Measurements from ENCODE around the gene RGS17. TPM values are rescaled to one million over a fixed set of nuclear protein-coding genes. Genes with fewer than 3 reads are reported as not detected.

Gene RGS17
- total RNA-seq, 1 experiment from 2014 or later = 3.2 TPM

DNA sequence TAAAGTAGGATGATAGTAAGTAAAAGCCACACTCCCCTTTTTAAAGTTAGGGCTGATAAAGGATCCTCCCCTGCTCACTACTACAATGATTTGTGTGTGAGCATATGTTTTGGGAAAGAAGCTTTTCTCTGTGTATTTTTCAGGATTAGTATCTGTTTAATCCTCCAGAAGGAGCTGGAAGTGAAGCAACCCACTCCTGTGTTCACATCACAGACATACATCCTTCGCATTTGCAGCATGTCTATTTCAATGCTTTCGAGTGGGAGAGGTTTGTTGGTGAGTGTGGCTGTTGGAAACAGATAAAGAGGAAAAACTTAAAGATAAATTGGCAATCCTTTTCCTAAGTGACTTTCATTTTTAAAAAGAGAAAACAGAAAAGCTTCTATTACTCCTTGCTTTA lies 31.6 kb upstream of the RGS17 start:
- no peak overlapping the region for H3K23ac ChIP-seq (ENCODE audit: insufficient read length, low read depth, low read length)
- H2BK5ac ChIP-seq (ENCODE audit: insufficient read length, low read length) = no peak overlapping the region
- no peak overlapping the region for H2AK5ac ChIP-seq (ENCODE audit: insufficient read length, low read length)
- no peak overlapping the region for H3K27ac Mint-ChIP-seq
- H3K23me2 ChIP-seq (ENCODE audit: insufficient read length, low read depth, low read length, poor library complexity, severe bottlenecking) = no peaks in the 10 kb centered on the region
- no peaks in the 10 kb centered on the region for H4K20me1 ChIP-seq (ENCODE audit: control insufficient read depth, insufficient read depth, insufficient read length)
- no peak overlapping the region for H4K5ac ChIP-seq (ENCODE audit: insufficient read length, low read depth, low read length)
- H3K36me3 Mint-ChIP-seq (ENCODE audit: insufficient read depth in 1 of 3, low read depth in 3 of 3) = no peaks in the 10 kb centered on the region
- no peak overlapping the region for H4K8ac ChIP-seq (replicated peaks; ENCODE audit: insufficient read length, low read depth, low read length)
- H3K27ac ChIP-seq (ENCODE audit: insufficient read length, low read depth, low read length) = no peak overlapping the region
- H4K91ac ChIP-seq (ENCODE audit: insufficient read length, low read depth, low read length) = no peak overlapping the region
- H2BK15ac ChIP-seq (ENCODE audit: low read depth, low read length) = no peak overlapping the region
- H2BK12ac ChIP-seq (ENCODE audit: insufficient read length, low read depth, low read length) = no peak overlapping the region
- no peaks in the 10 kb centered on the region for H3K27me3 Mint-ChIP-seq (ENCODE audit: low read depth)
- H3K9me3 Mint-ChIP-seq = no peaks in the 10 kb centered on the region; a peak in 2 of 5 replicates
- H3K79me2 ChIP-seq (ENCODE audit: insufficient read depth, low read length) = no peaks in the 10 kb centered on the region
- WGBS (ENCODE audit: extremely low coverage, insufficient read length, low lambda C conversion rate) = no CpG with 5 or more reads among the region's 2 CpGs
- H3K56ac ChIP-seq (ENCODE audit: insufficient read length, low read depth, low read length) = no peak overlapping the region
- H3K27me3 ChIP-seq (ENCODE audit: insufficient read depth, low read length) = no peaks in the 10 kb centered on the region
- H2BK20ac ChIP-seq (ENCODE audit: low read depth, low read length, poor library complexity, severe bottlenecking) = no peak overlapping the region
- no peak overlapping the region for H2AFZ ChIP-seq (ENCODE audit: low read length)
- no peak overlapping the region for H3K4me3 Mint-ChIP-seq
- H2BK120ac ChIP-seq (ENCODE audit: low read depth, low read length, poor library complexity, severe bottlenecking) = no peak overlapping the region
- no peak for DNase-seq
- no peak overlapping the region for H3K14ac ChIP-seq (ENCODE audit: insufficient read depth, low read length)
- no peaks in the 10 kb centered on the region for H3K4me1 Mint-ChIP-seq
- no peaks in the 10 kb centered on the region for H3K79me1 ChIP-seq (ENCODE audit: insufficient read depth, low read depth, low read length, poor library complexity, severe bottlenecking)
- H3K4me1 ChIP-seq (ENCODE audit: insufficient read depth, low read length) = no peaks in the 10 kb centered on the region; the same call in 1 of the 2 replicates
- H3K4ac ChIP-seq (ENCODE audit: low read depth, low read length) = no peak overlapping the region
- no peak overlapping the region for H3K9ac ChIP-seq (ENCODE audit: extremely low read depth, insufficient read length, low read length)
- no peak overlapping the region for H3K4me2 ChIP-seq (ENCODE audit: insufficient read depth, insufficient read length, low read length)
- H3K9me3 ChIP-seq (ENCODE audit: control insufficient read depth, low read depth, low read length) = no peaks in the 10 kb centered on the region
- no peak overlapping the region for H3K18ac ChIP-seq (ENCODE audit: insufficient read length, low read depth, low read length)
- TF ChIP-seq, protein P1, sequence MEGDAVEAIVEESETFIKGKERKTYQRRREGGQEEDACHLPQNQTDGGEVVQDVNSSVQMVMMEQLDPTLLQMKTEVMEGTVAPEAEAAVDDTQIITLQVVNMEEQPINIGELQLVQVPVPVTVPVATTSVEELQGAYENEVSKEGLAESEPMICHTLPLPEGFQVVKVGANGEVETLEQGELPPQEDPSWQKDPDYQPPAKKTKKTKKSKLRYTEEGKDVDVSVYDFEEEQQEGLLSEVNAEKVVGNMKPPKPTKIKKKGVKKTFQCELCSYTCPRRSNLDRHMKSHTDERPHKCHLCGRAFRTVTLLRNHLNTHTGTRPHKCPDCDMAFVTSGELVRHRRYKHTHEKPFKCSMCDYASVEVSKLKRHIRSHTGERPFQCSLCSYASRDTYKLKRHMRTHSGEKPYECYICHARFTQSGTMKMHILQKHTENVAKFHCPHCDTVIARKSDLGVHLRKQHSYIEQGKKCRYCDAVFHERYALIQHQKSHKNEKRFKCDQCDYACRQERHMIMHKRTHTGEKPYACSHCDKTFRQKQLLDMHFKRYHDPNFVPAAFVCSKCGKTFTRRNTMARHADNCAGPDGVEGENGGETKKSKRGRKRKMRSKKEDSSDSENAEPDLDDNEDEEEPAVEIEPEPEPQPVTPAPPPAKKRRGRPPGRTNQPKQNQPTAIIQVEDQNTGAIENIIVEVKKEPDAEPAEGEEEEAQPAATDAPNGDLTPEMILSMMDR (conservative IDR thresholded peaks at IDR 0.05) = no peak
- H3T11ph ChIP-seq (ENCODE audit: low read length) = no peak overlapping the region
